IgD-negative memory B cell (primary cell): ENCODE results near the gene PDIA4. TPM values are rescaled to one million over a fixed set of nuclear protein-coding genes. Genes with fewer than 3 reads are reported as not detected.
A peak's percentile ranks its signal among the peaks of the same experiment; 100 is the strongest.
"Not testable (repeated sequence)": the region's sequence is repeated elsewhere in the genome, so short reads cannot be mapped to it uniquely, and the experiment has no call there.

ENCODE experiments used
- H3K27ac Mint-ChIP-seq, 3 donors: one replicate each; pipeline ENCODE4 v1.8.0; 2020 to 2022; ENCODE audit warnings: mild to moderate bottlenecking in 3 of 3, mixed read lengths in 3 of 3, moderate library complexity in 1 of 3
- H3K27me3 Mint-ChIP-seq: one replicate; pipeline ENCODE4 v1.8.0; 2021; ENCODE audit warnings: mixed read lengths
- H3K36me3 Mint-ChIP-seq: one replicate; pipeline ENCODE4 v1.8.0; 2020; ENCODE audit warnings: mild to moderate bottlenecking, mixed read lengths
- H3K4me1 Mint-ChIP-seq, 3 donors: one replicate each; pipeline ENCODE4 v1.8.0; 2020 to 2022; ENCODE audit warnings: mixed read lengths in 3 of 3, mild to moderate bottlenecking in 1 of 3
- H3K4me3 Mint-ChIP-seq, 4 donors: one replicate each; pipeline ENCODE4 v1.8.0; 2020 to 2022; ENCODE audit warnings: mild to moderate bottlenecking in 4 of 4, mixed read lengths in 4 of 4, moderate library complexity in 3 of 4
- H3K9me3 Mint-ChIP-seq, 3 donors: one replicate each; pipeline ENCODE4 v1.8.0; 2020 to 2021; ENCODE audit warnings: mixed read lengths in 3 of 3, mild to moderate bottlenecking in 1 of 3
- polyA plus RNA-seq: library from polyadenylated mRNA; unstranded; fragments of 300-500 nt; fragmentation: Illumina TruSeq; gene quantifications from one replicate; pipeline ENCODE4 v1.2.3, GENCODE V29; 2021

PDIA4 gene
- polyA plus RNA-seq, 1 donor from 2014 or later: 94.4 TPM

GRCh38 chr7:149053384-149053783, 25.1 kb upstream of the PDIA4 start:
- no peak overlapping the region for H3K4me3 Mint-ChIP-seq
- no peaks in the 10 kb centered on the region for H3K9me3 Mint-ChIP-seq
- no peaks in the 10 kb centered on the region for H3K36me3 Mint-ChIP-seq
- peaks cover 7% of the 10 kb centered on the region for H3K27me3 Mint-ChIP-seq
- no peaks in the 10 kb centered on the region for H3K4me1 Mint-ChIP-seq
- no peak overlapping the region for H3K27ac Mint-ChIP-seq

GRCh38 chr7:149050941-149051340, 22.6 kb upstream of the PDIA4 start:
- H3K27ac Mint-ChIP-seq: no peak overlapping the region
- no peaks in the 10 kb centered on the region for H3K36me3 Mint-ChIP-seq
- no peaks in the 10 kb centered on the region for H3K9me3 Mint-ChIP-seq
- no peaks in the 10 kb centered on the region for H3K4me1 Mint-ChIP-seq
- H3K27me3 Mint-ChIP-seq: peaks cover 9% of the 10 kb centered on the region
- H3K4me3 Mint-ChIP-seq: no peak overlapping the region

- Mint-ChIP-seq H3K36me3 (no peaks in the 10 kb centered on the region), H3K4me3 (no peak overlapping the region), H3K9me3 (no peaks in the 10 kb centered on the region), H3K4me1 (no peaks in the 10 kb centered on the region), H3K27ac (no peak overlapping the region), H3K27me3 (peaks cover 9% of the 10 kb centered on the region)
Measured at GRCh38 chr7:149048805-149049204, 20.5 kb upstream of the PDIA4 start.

- H3K4me1 Mint-ChIP-seq: no peaks in the 10 kb centered on the region
- H3K9me3 Mint-ChIP-seq: no peaks in the 10 kb centered on the region
- H3K27me3 Mint-ChIP-seq: peaks cover 9% of the 10 kb centered on the region
- no peak overlapping the region for H3K4me3 Mint-ChIP-seq
- no peak overlapping the region for H3K27ac Mint-ChIP-seq
- H3K36me3 Mint-ChIP-seq: peaks cover 1% of the 10 kb centered on the region
Measured at GRCh38 chr7:149046416-149046815, 18.1 kb upstream of the PDIA4 start.

- Mint-ChIP-seq H3K27me3 (peaks cover 6% of the 10 kb centered on the region), H3K4me1 (no peaks in the 10 kb centered on the region), H3K4me3 (no peak overlapping the region), H3K36me3 (peaks cover 1% of the 10 kb centered on the region), H3K9me3 (no peaks in the 10 kb centered on the region), H3K27ac (no peak overlapping the region)
Measured at GRCh38 chr7:149043936-149044335, 15.6 kb upstream of the PDIA4 start.

GRCh38 chr7:149041350-149041749, 13.0 kb upstream of the PDIA4 start:
- H3K27ac Mint-ChIP-seq: no peak overlapping the region
- peaks cover 0 to 6% (median 5%) of the 10 kb centered on the region in 3 donors for H3K9me3 Mint-ChIP-seq
- H3K27me3 Mint-ChIP-seq: peaks cover 2% of the 10 kb centered on the region
- peaks cover 1% of the 10 kb centered on the region for H3K36me3 Mint-ChIP-seq
- no peaks in the 10 kb centered on the region for H3K4me1 Mint-ChIP-seq
- no peak overlapping the region for H3K4me3 Mint-ChIP-seq

GRCh38 chr7:149038641-149039040, 10.3 kb upstream of the PDIA4 start:
- not testable (repeated sequence) for H3K9me3 Mint-ChIP-seq, H3K36me3 Mint-ChIP-seq, H3K4me3 Mint-ChIP-seq, H3K27ac Mint-ChIP-seq, H3K27me3 Mint-ChIP-seq, H3K4me1 Mint-ChIP-seq

GRCh38 chr7:149036676-149037075, 8.4 kb upstream of the PDIA4 start:
- H3K4me1 Mint-ChIP-seq: no peaks in the 10 kb centered on the region
- H3K27ac Mint-ChIP-seq: no peak overlapping the region

GRCh38 chr7:149031353-149031910, 3.1 kb upstream of the PDIA4 start:
- H3K27ac Mint-ChIP-seq: no peak overlapping the region
- no peaks in the 10 kb centered on the region for H3K9me3 Mint-ChIP-seq
- no peaks in the 10 kb centered on the region for H3K36me3 Mint-ChIP-seq
- H3K27me3 Mint-ChIP-seq: peaks cover 1% of the 10 kb centered on the region
- peak overlapping the region in 1 of 4 donors; percentile 24 for H3K4me3 Mint-ChIP-seq
- H3K4me1 Mint-ChIP-seq: peaks cover 10 to 24% (median 17%) of the 10 kb centered on the region in 3 donors

More at GRCh38 chr7:149036676-149037075, 8.4 kb upstream of the PDIA4 start:
- peaks cover 3% of the 10 kb centered on the region for H3K27me3 Mint-ChIP-seq
- no peaks in the 10 kb centered on the region for H3K36me3 Mint-ChIP-seq
- H3K9me3 Mint-ChIP-seq: peaks cover 0 to 6% (median 5%) of the 10 kb centered on the region in 3 donors
- no peak overlapping the region for H3K4me3 Mint-ChIP-seq

GRCh38 chr7:149030439-149030838, 2.1 kb upstream of the PDIA4 start:
- Mint-ChIP-seq H3K4me1 (peaks cover 16 to 30% (median 25%) of the 10 kb centered on the region in 3 donors), H3K4me3 (peak overlapping the region in 1 of 4 donors; percentile 99)
- H3K27me3 Mint-ChIP-seq, H3K27ac Mint-ChIP-seq, H3K36me3 Mint-ChIP-seq, H3K9me3 Mint-ChIP-seq: not testable (repeated sequence)

GRCh38 chr7:149027611-149028345, 527 bp downstream of the PDIA4 start:
- peaks cover 29 to 45% (median 36%) of the 10 kb centered on the region in 3 donors for H3K4me1 Mint-ChIP-seq
- H3K9me3 Mint-ChIP-seq: no peaks in the 10 kb centered on the region
- H3K27ac Mint-ChIP-seq: peak overlapping the region; percentile 65 to 99 (median 93)
- H3K36me3 Mint-ChIP-seq: no peaks in the 10 kb centered on the region
- H3K4me3 Mint-ChIP-seq: peak overlapping the region; percentile 90 to 99 (median 96)
- peaks cover 1% of the 10 kb centered on the region for H3K27me3 Mint-ChIP-seq

GRCh38 chr7:149027055-149027454, 1.2 kb downstream of the PDIA4 start:
- H3K27me3 Mint-ChIP-seq: peaks cover 1% of the 10 kb centered on the region
- no peaks in the 10 kb centered on the region for H3K36me3 Mint-ChIP-seq
- no peaks in the 10 kb centered on the region for H3K9me3 Mint-ChIP-seq
- H3K4me1 Mint-ChIP-seq: peaks cover 33 to 45% (median 40%) of the 10 kb centered on the region in 3 donors
- H3K4me3 Mint-ChIP-seq: peak overlapping the region; percentile 90 to 99 (median 96)
- peak overlapping the region; percentile 65 to 99 (median 93) for H3K27ac Mint-ChIP-seq

- H3K27me3 Mint-ChIP-seq: no peaks in the 10 kb centered on the region
- no peaks in the 10 kb centered on the region for H3K9me3 Mint-ChIP-seq
- peak overlapping the region in 2 of 4 donors; percentile 38 to 79 for H3K4me3 Mint-ChIP-seq
- peaks cover 36 to 40% (median 38%) of the 10 kb centered on the region in 3 donors for H3K4me1 Mint-ChIP-seq
- H3K27ac Mint-ChIP-seq: peak overlapping the region in 2 of 3 donors; percentile 19 to 68
- H3K36me3 Mint-ChIP-seq: peaks cover 3% of the 10 kb centered on the region
Measured at GRCh38 chr7:149023662-149024061, 4.6 kb downstream of the PDIA4 start.

- no peaks in the 10 kb centered on the region for H3K9me3 Mint-ChIP-seq
- H3K36me3 Mint-ChIP-seq: peaks cover 4% of the 10 kb centered on the region
- H3K27ac Mint-ChIP-seq: peak overlapping the region in 2 of 3 donors; percentile 7 to 19
- peaks cover 33 to 41% (median 36%) of the 10 kb centered on the region in 3 donors for H3K4me1 Mint-ChIP-seq
- H3K4me3 Mint-ChIP-seq: peak overlapping the region in 2 of 4 donors; percentile 79 to 87
- H3K27me3 Mint-ChIP-seq: no peaks in the 10 kb centered on the region
Measured at GRCh38 chr7:149022756-149023360, 5.4 kb downstream of the PDIA4 start.

- peaks cover 21 to 34% (median 30%) of the 10 kb centered on the region in 3 donors for H3K4me1 Mint-ChIP-seq
- peaks cover 4% of the 10 kb centered on the region for H3K36me3 Mint-ChIP-seq
- H3K4me3 Mint-ChIP-seq: peak overlapping the region in 1 of 4 donors; percentile 86
- H3K27ac Mint-ChIP-seq: peak overlapping the region in 2 of 3 donors; percentile 81 to 89
- no peaks in the 10 kb centered on the region for H3K27me3 Mint-ChIP-seq
- no peaks in the 10 kb centered on the region for H3K9me3 Mint-ChIP-seq
Measured at GRCh38 chr7:149021725-149022062, 6.6 kb downstream of the PDIA4 start.
